WTC11 (cell line): ENCODE measurements around the gene MLST8. TPM values are rescaled to one million over a fixed set of nuclear protein-coding genes. Genes with fewer than 3 reads are reported as not detected.

Source experiments
- ATAC-seq: fragments of 200-7000 bp; cut with Tn5 transposase; 2 replicates; pipeline ENCODE4 v1.10.0; 2021; ENCODE audit warnings: mild to moderate bottlenecking, moderate library complexity
- CTCF ChIA-PET: fragments of 300-600 bp; sonication (Branson Sonifier 250); formaldehyde crosslinking; loops from one replicate; lab custom pipeline; 2021; ENCODE audit warnings: antibody characterized with exemption; lab: Charles Lee
- POLR2A ChIA-PET: fragments of 350-600 bp; sonication (Branson Sonifier 250); formaldehyde crosslinking; loops from one replicate; lab custom pipeline; 2021; ENCODE audit warnings: antibody characterized with exemption; lab: Charles Lee
- DNase-seq: peaks from one replicate; pipeline ENCODE4 v3.0.0; 2021; ENCODE audit warnings: low spot score
- H3K27ac Mint-ChIP-seq: 2 replicates; pipeline ENCODE4 v1.8.0; 2021; ENCODE audit warnings: mixed read lengths
- H3K27me3 Mint-ChIP-seq: 2 replicates; pipeline ENCODE4 v1.8.0; 2021; ENCODE audit warnings: low read depth, mild to moderate bottlenecking, moderate library complexity, mixed read lengths
- H3K36me3 Mint-ChIP-seq: 2 replicates; pipeline ENCODE4 v1.8.0; 2021; ENCODE audit warnings: mixed read lengths
- H3K4me1 Mint-ChIP-seq: 2 replicates; pipeline ENCODE4 v1.8.0; 2022; ENCODE audit warnings: mixed read lengths
- H3K4me3 Mint-ChIP-seq: 2 replicates; pipeline ENCODE4 v1.8.0; 2021; ENCODE audit warnings: mild to moderate bottlenecking, moderate library complexity, mixed read lengths
- H3K9me3 Mint-ChIP-seq: 2 replicates; pipeline ENCODE4 v1.8.0; 2021; ENCODE audit warnings: mixed read lengths
- AR ChIP-seq: fragments of 250-450 bp; sonication (Bioruptor Pico); IDR thresholded peaks from 2 replicates; pipeline ENCODE4 v1.9.0; 2021; ENCODE audit warnings: mild to moderate bottlenecking
- ATF3 ChIP-seq: sonication (generic); formaldehyde crosslinking; conservative IDR thresholded peaks from 2 replicates; pipeline ENCODE4 v1.8.1; 2022; ENCODE audit warnings: mild to moderate bottlenecking, missing genetic modification reagents
- CBFB ChIP-seq: sonication (generic); formaldehyde crosslinking; IDR thresholded peaks from 2 replicates; pipeline ENCODE4 v1.8.1; 2022; ENCODE audit warnings: mild to moderate bottlenecking, low read depth, missing genetic modification reagents
- CDX4 ChIP-seq: fragments of 250-450 bp; sonication (Bioruptor Pico); IDR thresholded peaks from 2 replicates; pipeline ENCODE4 v1.9.0; 2021; ENCODE audit warnings: moderate library complexity, mild to moderate bottlenecking, inconsistent platforms, borderline replicate concordance
- CREB1 ChIP-seq: sonication (generic); formaldehyde crosslinking; IDR thresholded peaks from 2 replicates; pipeline ENCODE4 v1.8.0; 2023; ENCODE audit warnings: mild to moderate bottlenecking, missing genetic modification reagents
- E2F4 ChIP-seq: sonication (generic); formaldehyde crosslinking; IDR thresholded peaks from 2 replicates; pipeline ENCODE4 v1.8.1; 2022; ENCODE audit warnings: low read depth, mild to moderate bottlenecking, moderate library complexity, missing genetic modification reagents, borderline replicate concordance
- EMX1 ChIP-seq: fragments of 250-450 bp; sonication (Bioruptor Pico); IDR thresholded peaks from 2 replicates; pipeline ENCODE4 v1.8.0; 2021; ENCODE audit warnings: mild to moderate bottlenecking
- FOXP1 ChIP-seq: sonication (generic); formaldehyde crosslinking; IDR thresholded peaks from 2 replicates; pipeline ENCODE4 v1.8.0; 2022; ENCODE audit warnings: missing genetic modification reagents, mild to moderate bottlenecking, moderate library complexity, borderline replicate concordance
- GTF2I ChIP-seq: fragments of 250-450 bp; sonication (Bioruptor Pico); conservative IDR thresholded peaks from 2 replicates; pipeline ENCODE4 v1.4.0; 2021; ENCODE audit warnings: mild to moderate bottlenecking
- MXD4 ChIP-seq: fragments of 250-450 bp; sonication (Bioruptor Pico); IDR thresholded peaks from 2 replicates; pipeline ENCODE4 v1.8.0; 2021; ENCODE audit warnings: mild to moderate bottlenecking, moderate library complexity, borderline replicate concordance
- NFYB ChIP-seq: sonication (generic); formaldehyde crosslinking; conservative IDR thresholded peaks from 2 replicates; pipeline ENCODE4 v1.8.0; 2022; ENCODE audit warnings: low read depth, missing genetic modification reagents
- TEAD4 ChIP-seq: sonication (generic); formaldehyde crosslinking; IDR thresholded peaks from 2 replicates; pipeline ENCODE4 v1.8.0; 2022; ENCODE audit warnings: mild to moderate bottlenecking, missing genetic modification reagents
- USF2 ChIP-seq: sonication (generic); formaldehyde crosslinking; IDR thresholded peaks from 2 replicates; pipeline ENCODE4 v1.8.1; 2023; ENCODE audit warnings: mild to moderate bottlenecking, missing genetic modification reagents, moderate library complexity
- ZNF138 ChIP-seq: sonication (generic); formaldehyde crosslinking; conservative IDR thresholded peaks from 2 replicates; pipeline ENCODE4 v1.8.1; 2022; ENCODE audit warnings: mild to moderate bottlenecking, moderate library complexity, missing genetic modification reagents
- ZNF512 ChIP-seq: sonication (generic); formaldehyde crosslinking; IDR thresholded peaks from 2 replicates; pipeline ENCODE4 v1.8.1; 2022; ENCODE audit warnings: missing genetic modification reagents, borderline replicate concordance
- total RNA-seq: library from RNA; stranded (reverse); gene quantifications from 3 replicates; pipeline ENCODE4 v1.2.3, GENCODE V29; 2021

MLST8 gene
- total RNA-seq, 1 experiment from 2014 or later = 71.6 TPM

- Mint-ChIP-seq H3K36me3 (peaks cover 14% of the 10 kb centered on the region), H3K4me1 (peaks cover 17% of the 10 kb centered on the region), H3K27ac (peak overlapping the region; percentile 95), H3K27me3 (peaks cover 18% of the 10 kb centered on the region), H3K4me3 (peak overlapping the region; percentile 80), H3K9me3 (no peaks in the 10 kb centered on the region)
- CTCF ChIA-PET = interaction anchor here (0.6 to 2.7 kb wide), 4 partner anchors 11 to 183 kb away, joined by 3 to 13 read pairs (median 4); partner anchors contain the start of genes CASKIN1 and TRAF7
- ATAC-seq (no peak), DNase-seq (no peak)
- TF ChIP-seq TEAD4 (CRISPR knock-in tag) = no peak
- TF ChIP-seq MXD4 = no peak
- no peak for TF ChIP-seq USF2 (CRISPR knock-in tag)
- POLR2A ChIA-PET = interaction anchor here (0.5 to 1.3 kb wide), 4 partner anchors 8 to 184 kb away, joined by 3 to 6 read pairs (median 3); partner anchors contain the start of genes PGP and TRAF7
Measured at GRCh38 chr16:2206420-2206779, 1.1 kb downstream of the MLST8 start.

GRCh38 chr16:2206780-2207433 is 1.7 kb downstream of the MLST8 start:
- Mint-ChIP-seq H3K36me3 (peaks cover 14% of the 10 kb centered on the region), H3K27ac (no peak overlapping the region), H3K4me3 (peak overlapping the region; percentile 80), H3K4me1 (peaks cover 20% of the 10 kb centered on the region), H3K9me3 (no peaks in the 10 kb centered on the region)
- ATAC-seq (no peak), DNase-seq (no peak)
- CTCF ChIA-PET = interaction anchor here (0.6 to 2.7 kb wide), 4 partner anchors 12 to 184 kb away, joined by 3 to 13 read pairs (median 4); partner anchors contain the start of genes CASKIN1 and TRAF7
- TF ChIP-seq FOXP1 (CRISPR knock-in tag) (no peak), EMX1 (no peak), CREB1 (no peak), CDX4 (no peak), AR (no peak), ZNF138 (no peak), GTF2I (CRISPR knock-in tag) (no peak), ATF3 (CRISPR knock-in tag) (no peak), NFYB (CRISPR knock-in tag) (no peak), ZNF512 (CRISPR knock-in tag) (no peak), E2F4 (CRISPR knock-in tag) (no peak), CBFB (CRISPR knock-in tag) (no peak)
- TF ChIP-seq, all 79 proteins: peak for 0
- POLR2A ChIA-PET = interaction anchor here (0.5 to 1.3 kb wide), 3 partner anchors 8 to 184 kb away, joined by 3 to 6 read pairs (median 3); partner anchors contain the start of genes PGP and TRAF7
- H3K27me3 Mint-ChIP-seq = peaks cover 13% of the 10 kb centered on the region
